HG03521 (cell line): Measurements from ENCODE around the gene ANKRD12.

ENCODE experiments used
- ATAC-seq: cut with Tn5 transposase; IDR thresholded peaks from one replicate; pipeline ENCODE4 v1.9.1; 2021; ENCODE audit warnings: mild to moderate bottlenecking, moderate library complexity; ENCODE audit not compliant: unreplicated experiment

ANKRD12 gene

DNA sequence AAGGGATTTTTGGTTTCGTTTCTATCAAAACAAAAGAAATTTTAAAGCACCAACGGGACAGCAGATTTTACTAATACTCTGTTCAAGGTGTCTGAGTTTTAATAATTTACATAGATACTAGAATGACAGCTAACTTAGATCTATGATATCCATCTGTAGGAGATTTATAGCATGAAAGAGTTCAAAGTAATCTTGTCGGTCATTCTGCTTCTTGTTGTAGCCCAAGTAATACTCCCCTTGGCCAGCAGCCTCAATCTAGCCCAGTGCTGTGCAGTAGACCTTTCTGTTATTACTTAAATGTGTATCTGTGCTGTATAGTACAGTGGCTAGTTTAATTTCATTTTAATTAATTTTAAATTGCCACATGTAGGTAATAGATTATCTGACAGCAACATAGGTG, 44.7 kb downstream of the ANKRD12 start:
- no peak for ATAC-seq

DNA sequence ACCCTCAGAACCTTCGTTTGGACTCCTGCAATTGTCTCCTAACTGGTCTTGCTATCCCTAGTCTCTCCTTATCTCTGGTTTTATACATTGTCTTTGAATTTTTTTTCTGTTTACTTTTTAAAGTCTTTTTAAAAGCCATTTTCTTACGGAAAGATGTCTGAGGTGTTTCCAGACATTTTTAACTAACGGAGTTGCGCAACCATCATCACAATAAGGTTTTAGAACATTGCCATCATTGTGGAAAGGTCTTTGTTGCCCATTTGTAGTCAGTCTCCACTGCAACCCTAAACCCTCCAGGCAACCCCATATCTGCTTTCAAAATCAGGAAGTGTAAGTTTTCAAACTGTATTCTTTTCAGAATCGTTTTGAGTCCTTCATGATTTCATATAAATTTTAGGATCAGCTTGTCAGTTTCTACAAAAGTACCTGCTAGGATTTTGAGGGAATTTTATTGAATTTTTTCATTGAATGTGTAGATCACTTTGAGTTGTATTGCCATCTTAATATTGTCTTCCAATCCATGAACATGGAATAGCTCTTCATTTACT, 46.3 kb downstream of the ANKRD12 start:
- ATAC-seq: no peak

- ATAC-seq: no peak
Measured at GRCh38 chr18:9184998-9185613, 48.5 kb downstream of the ANKRD12 start.

DNA sequence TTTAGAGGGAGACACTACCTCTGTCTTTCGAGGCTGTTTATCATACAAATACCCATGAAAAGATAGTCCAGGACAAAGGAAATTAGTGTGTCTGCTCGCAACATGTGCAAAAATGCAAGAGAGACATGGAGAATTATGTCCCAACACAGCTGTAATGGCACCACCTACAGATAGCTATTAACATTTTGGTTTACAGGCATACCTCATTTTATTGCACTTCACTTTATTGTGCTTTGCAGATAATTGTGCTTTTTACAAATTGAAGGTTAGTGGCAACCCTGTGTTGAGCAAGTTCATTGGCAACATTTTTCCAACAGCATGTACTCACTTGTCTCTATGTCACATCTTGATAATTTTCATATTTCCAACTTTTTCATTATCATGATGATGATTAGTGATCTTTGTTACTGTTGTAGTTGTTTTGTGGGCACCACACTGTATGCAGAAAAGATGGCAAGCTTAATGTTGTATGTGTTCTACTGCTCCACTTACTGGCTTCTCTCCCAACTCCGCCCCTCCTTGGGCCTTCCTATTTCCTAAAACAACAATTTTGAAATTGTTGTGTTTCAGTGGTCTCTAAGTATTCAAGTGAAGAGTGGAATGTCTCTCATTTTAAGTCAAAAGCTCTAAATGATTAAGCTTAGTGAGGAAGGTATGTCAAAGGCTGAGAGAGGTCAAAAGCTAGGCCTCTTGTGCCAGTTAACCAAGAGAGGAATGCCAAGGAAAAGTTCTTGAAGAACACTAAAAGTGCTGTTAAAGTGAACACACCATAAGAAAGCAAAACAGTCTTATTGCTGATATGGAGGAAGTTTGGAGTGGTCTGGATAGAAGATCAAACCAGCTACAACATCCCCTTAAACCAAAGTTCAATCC, 52.0 kb downstream of the ANKRD12 start:
- ATAC-seq: no peak

GRCh38 chr18:9189491-9189890, 52.9 kb downstream of the ANKRD12 start:
- no peak for ATAC-seq

DNA sequence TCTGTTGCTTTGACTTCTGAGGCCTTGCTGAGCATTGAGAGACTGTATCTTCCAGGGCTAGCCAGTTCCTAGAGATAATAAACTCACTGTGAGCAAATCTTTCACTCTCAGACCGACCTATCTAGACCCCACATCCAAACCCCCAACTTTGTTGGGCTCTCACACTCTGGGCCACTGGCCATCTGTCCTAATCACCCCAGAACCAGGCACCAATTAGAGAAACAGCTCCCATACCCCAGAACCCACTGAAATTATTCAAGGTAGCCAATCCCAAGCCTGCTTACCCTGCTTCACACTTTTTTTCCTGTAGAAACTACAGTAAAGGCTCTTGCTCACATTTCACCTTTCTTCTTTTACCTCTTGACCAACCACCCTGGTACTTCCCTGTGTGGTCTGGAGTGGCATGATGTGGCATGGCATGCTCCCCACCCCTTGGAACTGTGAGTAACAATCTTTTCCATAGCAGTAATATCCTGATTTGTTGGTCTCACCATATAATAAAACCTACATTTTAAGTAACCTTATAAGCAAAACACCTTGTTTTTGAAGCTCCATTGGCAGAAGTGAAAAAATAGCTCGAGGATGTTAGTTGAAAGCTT, 55.2 kb downstream of the ANKRD12 start:
- no peak for ATAC-seq

GRCh38 chr18:9193031-9193430, 56.5 kb downstream of the ANKRD12 start:
- ATAC-seq: no peak

DNA sequence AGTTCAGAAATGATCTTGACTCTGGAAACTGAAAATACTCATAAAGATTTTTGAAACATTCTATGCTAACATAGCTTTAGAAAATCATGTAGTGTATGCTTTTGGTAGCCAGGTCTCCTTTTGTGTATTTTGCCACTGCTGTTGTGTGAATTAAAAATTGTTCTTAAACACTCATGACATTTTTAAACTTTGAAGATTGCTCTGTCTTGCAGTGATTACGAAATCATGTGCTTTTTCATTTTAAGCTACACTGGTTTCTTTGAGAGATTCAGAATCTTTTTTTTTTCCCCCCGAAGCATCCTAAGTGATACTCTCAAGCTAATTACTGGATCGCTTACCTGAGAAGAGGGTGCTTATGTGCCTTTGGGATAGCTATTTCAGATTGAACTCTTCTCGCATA, 60.0 kb downstream of the ANKRD12 start:
- ATAC-seq: no peak

DNA sequence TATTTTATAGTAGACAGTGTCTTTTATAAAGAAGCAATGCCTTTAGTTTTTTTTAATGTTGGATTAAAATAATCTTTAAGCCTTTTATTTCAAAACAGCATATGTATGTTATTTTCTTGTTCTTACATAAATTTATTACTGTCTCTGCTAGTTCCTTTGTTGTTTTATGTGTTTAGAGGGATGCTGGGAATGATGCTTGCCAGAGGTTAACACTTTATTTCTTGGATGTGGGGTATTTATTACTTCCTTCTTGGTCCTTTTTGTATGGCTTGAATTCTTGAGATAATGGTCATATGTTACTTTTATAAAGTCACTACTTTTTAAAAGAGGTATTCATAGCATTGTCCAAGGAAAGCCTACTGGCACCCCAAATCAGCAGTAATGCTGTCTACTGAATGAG, 63.1 kb downstream of the ANKRD12 start:
- no peak for ATAC-seq

GRCh38 chr18:9201224-9201623, 64.6 kb downstream of the ANKRD12 start:
- no peak for ATAC-seq

DNA sequence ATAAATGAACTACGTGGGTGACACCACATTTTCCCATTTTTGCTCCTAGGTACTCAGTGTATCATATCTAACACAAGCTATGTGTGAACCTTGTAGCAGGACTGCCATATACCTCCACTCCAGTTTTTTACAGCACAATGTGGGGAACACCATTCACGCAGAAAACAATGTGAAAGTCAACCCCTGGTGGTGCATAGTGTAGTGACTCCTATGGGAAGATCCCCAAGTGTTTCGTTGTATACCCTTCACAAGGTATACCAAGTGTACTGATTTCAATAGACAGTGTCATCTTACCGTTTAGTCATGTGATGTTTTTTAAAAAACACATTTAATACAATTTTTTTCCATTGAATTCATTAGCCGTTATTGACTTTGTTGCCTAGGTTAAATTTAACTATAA, 68.1 kb downstream of the ANKRD12 start:
- no peak for ATAC-seq

GRCh38 chr18:9206421-9206820, 69.8 kb downstream of the ANKRD12 start:
- no peak for ATAC-seq

DNA sequence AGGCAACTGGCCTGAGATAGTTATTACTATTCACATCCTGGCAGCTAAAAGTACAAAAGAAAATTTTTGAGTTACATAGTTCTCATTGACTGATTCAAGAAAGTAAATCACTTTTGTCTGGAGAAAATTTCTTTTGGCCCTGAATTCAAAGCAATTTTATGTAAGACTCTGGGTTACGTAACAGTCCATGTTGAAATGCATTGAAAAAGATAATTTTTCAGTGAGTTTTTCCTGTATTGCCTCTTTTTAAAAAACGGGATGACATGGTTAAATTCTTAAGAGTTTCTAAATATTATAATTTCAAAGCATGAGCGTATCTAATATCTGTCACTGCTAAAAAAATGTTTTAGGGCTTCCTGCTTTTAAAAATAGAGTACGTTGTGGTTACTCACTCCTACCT, 72.7 kb downstream of the ANKRD12 start:
- no peak for ATAC-seq

GRCh38 chr18:9210966-9211365, 74.4 kb downstream of the ANKRD12 start:
- ATAC-seq: no peak

- ATAC-seq: no peak
Measured at GRCh38 chr18:9211955-9212354, 75.4 kb downstream of the ANKRD12 start.

DNA sequence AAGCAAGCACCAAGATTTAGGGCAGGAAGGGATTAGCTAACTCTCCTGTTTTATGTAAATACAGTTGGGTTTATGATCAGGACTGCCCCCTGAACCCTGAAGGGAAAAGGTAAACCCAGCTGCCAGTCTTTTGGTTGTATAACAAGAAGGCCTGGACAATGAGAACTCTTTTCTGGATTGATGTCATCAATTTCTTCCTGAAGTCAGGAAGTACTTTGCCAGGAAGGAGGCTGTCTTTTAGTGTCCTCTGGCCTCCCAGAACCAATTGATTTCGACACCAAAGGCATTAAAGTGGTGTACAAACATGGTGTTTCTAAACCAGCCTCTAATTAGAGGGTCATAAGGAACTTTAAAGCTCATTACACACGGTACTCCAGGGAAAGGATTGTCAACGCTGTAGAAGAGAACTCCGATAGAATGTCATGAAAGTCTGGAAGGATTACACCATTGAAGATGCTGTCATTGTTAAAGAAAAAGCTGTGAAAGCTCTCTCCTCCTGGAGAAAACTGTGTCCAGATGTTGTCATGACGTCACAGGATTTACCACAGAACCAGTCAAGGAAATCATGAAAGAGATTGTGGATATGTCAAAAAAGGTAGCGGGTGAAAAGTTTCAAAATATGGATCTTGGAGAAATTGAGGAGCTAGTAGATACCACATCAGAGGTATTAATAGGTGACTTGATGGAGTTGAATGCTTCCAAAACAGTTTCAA, 78.8 kb downstream of the ANKRD12 start:
- no peak for ATAC-seq

DNA sequence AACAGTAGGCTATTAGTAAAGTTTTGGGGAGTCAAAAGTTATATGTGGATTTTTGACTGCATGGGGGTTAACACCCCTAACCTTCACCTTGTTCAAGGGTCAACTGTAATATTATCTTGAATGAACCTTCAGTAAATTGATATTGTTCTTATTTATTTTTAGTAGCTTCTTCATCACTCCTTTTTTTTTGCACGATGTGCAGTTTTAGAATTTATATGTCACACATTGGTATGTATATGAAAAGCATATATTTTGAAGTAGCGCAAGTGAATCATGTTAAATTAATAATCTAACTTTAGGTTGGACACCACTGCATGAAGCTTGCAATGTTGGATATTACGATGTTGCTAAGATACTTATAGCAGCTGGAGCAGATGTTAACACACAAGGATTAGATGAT, 79.9 kb downstream of the ANKRD12 start:
- no peak for ATAC-seq

GRCh38 chr18:9217743-9218451, 81.3 kb downstream of the ANKRD12 start:
- no peak for ATAC-seq

DNA sequence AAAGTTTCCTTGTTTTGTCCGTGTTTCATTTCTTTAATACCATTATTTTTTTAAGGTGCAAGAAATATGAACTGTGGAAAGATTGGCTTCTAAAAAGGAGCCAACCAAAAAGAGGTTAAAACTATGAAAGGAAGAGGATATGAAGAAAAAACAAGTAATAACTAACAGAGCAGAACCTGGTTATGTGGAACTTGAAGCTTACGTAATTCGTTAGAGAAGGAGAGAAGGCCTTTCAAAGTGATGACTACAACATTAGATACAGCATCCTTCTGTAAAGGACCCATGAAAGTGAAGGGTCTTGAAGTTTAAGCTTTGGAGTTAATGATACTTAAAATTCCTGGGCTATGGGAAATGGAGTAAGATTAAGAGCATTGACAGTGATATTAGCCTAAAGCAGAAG, 84.5 kb downstream of the ANKRD12 start:
- no peak for ATAC-seq

- no peak for ATAC-seq
Measured at GRCh38 chr18:9221661-9222060, 85.1 kb downstream of the ANKRD12 start.

- no peak for ATAC-seq
Measured at GRCh38 chr18:9223356-9223755, 86.8 kb downstream of the ANKRD12 start.
